CMK (cell line): Measurements from ENCODE around the gene PMM2.
"Not testable (repeated sequence)": the region's sequence is repeated elsewhere in the genome, so short reads cannot be mapped to it uniquely, and the experiment has no call there.

ENCODE experiments used
- DNase-seq: peaks from one replicate; pipeline ENCODE4 v3.0.0-alpha.2; 2010; ENCODE audit warnings: low read depth

PMM2 gene

DNA sequence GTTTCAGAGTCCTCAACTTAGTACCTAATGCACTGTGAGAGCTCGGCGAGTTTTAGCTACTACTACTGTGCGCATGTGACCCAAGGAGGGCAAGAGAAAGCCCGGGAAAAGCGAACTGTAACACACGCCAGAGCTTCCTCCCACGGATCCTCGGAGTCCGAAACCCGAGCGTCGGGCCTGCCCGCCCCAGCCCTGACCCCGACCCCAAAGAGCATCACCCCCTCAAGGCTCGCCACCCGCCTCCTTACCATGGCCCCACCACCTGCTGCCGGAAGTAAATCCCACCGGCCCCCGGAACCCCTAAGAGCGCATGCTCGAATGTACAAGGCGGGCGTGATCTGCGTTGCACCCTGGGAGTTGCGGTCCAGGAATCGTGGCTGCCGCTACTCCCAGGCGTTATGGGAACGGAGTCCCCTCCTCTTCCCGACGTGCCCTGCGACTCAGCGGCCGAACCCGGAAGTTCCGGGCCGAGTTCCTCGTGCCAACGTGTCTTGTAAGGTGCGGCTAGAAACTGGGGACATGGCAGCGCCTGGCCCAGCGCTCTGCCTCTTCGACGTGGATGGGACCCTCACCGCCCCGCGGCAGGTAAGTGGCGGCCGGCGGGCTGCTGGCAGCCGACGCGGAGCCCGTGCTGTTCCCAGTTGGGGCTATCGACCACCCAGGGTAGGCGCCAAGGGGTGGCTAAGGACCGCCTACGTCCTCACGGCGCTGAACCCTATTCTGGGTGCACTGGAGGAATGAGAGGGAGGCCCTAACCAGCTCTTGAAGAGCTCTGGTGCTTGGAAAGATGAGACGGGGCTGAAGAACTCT lies at the start of gene PMM2, which contains the start of gene TMEM186:
Gene PMM2 (plus strand): TSS at position 476 of the 810 bp plus-strand sequence. CDS start 44 bp downstream, at position 520.
Gene TMEM186 (minus strand): TSS at position 276 of the 810 bp plus-strand sequence. CDS start 25 bp downstream, at position 251.
- DNase-seq: peak; percentile 90

GRCh38 chr16:8748944-8749343 lies 48.7 kb upstream of the PMM2 start:
- DNase-seq: not testable (repeated sequence)

DNA sequence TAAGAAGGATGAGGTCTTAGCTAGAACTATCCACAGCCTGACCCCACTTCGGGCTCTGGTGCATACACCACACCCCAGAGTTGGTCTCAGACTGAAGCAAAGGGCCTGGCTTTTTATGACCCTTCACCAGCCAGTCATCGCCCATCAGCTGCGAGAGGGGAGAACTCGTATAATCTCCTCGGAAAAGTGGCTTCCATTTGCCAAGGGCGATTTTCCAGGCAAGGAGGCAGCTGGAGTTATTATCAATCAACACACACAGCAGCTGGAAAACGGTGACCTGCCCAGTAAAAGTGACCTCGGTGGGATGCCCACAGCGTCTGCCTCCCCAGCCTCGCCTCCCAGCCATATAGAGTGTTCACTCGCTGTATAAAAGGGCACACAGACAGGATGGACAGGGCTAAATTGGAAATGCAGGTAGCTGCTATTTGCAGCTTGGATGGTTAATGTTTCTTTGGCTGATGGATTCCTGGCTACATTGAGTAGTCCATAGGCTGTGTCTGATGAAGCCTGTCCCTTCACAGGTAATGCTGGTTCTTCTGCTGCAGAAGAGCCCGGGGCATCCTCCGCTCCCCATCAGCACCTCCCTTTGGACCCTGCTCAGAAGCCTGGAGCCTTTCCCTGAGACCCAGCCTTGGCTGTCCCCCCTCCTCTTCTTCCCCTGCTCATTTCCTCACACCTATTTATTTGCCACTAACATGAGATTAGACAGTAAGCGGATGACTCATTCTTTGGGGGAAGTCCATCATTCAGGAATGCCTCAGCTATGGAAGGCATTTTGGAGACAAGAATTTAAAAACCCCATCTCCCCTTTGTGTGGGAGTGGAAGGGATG lies 45.9 kb upstream of the PMM2 start:
- no peak for DNase-seq

GRCh38 chr16:8752706-8753105 lies 44.9 kb upstream of the PMM2 start:
- no peak for DNase-seq

DNA sequence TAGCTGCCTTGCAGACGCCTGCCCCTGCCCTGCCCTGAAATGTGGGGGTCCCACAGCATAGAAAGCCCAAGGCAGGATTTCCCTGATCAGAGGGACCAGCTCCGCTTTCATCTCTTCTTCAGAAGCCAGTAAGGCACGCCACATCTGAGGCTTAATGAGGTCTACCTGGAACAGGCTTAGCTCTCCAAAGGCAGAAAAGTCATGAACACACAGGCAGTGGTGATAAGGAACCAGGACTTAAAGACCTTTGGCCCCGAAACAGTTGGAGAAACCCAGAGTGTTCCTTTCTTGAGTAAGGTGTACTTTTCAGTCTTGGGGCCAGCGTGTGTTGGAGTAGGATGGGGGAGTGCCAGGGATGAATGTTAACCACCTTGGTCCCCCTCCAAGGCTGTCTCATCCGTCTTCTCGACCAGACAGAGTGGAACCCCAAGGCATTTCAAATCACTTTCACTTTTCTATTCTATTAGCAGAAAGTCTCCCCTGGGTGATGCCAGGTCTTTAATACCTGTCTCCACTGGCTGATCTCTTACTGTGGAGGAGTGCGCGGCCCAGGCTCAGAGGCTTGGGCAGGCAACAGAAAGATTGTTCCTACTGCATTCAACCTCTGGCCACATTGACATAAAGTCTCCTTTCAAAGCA lies 44.1 kb upstream of the PMM2 start:
- no peak for DNase-seq

DNA sequence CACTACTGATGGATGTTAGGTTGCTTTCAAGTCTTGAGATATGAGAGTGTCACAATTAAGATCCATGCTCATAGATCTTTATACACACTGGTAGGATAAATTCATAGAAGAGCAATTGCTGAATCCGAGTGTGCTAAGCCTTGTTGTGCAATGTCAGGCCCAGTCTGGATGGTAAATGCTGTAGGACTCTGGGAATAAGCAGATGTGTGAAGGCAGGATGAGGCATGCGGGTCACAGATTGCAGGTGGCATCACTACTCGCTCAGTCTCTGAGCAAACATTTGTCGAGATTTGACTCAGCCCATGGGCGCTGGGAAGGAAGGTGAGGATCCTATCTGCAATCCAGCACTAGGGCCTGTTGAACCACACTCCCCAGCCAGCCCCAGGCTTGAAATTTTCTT lies 40.9 kb upstream of the PMM2 start:
- DNase-seq: no peak

- no peak for DNase-seq
Measured at GRCh38 chr16:8758022-8758421, 39.6 kb upstream of the PMM2 start.

- no peak for DNase-seq
Measured at GRCh38 chr16:8760021-8760420, 37.6 kb upstream of the PMM2 start.

DNA sequence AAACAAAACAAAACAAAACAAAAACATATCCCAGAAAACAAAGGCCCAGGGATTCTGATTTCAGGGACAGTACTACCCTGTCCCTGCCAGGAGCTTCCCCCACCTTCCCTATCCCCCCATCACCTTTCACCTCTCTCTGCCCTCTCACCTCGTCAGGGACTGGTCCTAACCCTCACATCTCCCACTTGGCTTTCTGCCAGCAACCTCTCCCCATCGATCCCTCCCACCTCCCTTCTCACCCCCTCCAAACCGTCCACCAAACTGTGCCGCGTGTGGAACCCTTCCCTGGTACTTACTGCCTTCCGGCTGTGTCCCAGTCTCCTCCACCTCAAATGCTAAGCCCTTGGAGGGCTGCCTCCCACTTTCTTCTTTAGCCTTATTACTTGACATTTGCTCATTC lies 36.6 kb upstream of the PMM2 start:
- no peak for DNase-seq

DNA sequence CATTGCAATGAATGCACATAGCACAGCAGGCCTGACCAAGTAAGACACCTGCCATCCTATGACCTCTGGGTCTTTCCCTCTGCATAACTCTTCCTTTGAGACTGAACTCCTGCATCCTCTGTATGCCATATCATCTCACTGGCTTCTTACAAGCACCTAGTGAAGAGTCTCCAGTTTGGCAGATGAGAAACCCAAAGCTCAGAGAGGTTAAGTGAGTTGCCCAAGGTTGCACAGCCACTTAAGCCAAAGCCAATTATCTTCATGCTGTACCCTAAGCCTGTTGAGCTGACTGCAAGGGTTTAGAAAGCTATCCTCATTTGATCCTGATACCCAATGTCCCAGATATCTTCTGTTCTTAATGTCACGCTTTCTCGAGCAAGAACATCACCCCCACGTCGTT lies 35.4 kb upstream of the PMM2 start:
- DNase-seq: no peak

DNA sequence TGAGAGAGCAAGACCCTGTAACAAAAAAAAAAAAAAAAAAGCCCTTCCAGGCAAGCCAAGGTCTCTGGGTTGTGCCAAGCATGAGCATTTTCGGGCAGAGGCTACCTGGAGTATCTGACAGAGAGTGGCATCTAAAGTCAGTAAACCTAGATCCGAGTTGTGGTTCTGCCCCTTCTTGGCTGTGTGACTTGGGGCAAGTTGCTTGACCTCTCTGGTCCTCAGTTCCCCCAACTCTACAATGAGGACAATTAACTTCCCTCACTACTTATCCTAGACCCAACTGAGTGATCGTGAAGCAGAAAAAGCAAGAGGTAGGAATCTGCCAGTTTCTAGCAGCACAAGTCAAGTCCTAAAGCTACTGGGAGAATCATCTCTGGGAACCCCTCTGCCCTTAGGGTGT lies 34.6 kb upstream of the PMM2 start:
- DNase-seq: no peak

DNA sequence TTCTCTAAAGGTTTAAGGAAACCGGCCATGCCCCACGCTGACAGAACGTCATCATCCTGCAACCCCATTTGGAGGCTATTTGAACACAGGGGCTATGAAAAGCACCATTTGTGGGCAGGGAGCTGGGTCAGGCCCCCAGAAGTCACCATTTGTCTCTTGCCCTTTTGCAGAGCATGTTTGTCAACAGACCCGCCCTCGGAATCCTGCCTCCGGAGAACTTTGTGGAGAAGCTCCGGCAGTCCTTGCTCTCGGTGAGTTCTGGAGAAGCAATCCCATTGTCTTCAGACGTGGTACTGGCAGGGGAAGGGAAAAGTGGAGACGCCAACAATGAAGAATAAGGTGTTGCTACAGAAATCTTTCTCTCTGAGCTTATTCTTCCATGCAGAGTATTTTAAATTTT lies 33.7 kb upstream of the PMM2 start:
- DNase-seq: no peak

- DNase-seq: no peak
Measured at GRCh38 chr16:8764525-8765250, 33.0 kb upstream of the PMM2 start.

- DNase-seq: no peak
Measured at GRCh38 chr16:8767176-8767575, 30.5 kb upstream of the PMM2 start.

- no peak for DNase-seq
Measured at GRCh38 chr16:8768283-8768682, 29.4 kb upstream of the PMM2 start.

DNA sequence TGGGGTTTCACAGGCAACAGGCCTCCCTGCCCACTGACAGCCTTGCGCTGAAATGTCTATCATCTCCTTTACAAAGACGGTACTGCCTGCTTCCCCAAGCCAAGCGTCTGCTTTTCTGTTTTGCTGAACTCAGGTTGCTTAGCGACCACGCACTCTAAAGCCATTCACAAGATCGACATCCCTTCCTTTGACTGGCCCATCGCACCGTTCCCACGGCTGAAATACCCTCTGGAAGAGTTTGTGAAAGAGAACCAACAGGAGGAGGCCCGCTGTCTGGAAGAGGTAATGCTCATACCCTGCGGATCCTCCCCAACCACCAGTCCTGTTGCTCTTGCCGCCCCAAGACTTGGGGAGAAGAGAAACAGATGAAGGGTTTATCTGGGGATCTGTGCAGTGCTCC lies 28.9 kb upstream of the PMM2 start:
- DNase-seq: no peak

GRCh38 chr16:8773537-8773936 lies 24.1 kb upstream of the PMM2 start:
- no peak for DNase-seq

GRCh38 chr16:8774208-8774607 lies 23.4 kb upstream of the PMM2 start:
- no peak for DNase-seq

GRCh38 chr16:8775359-8775758 lies 22.3 kb upstream of the PMM2 start:
- DNase-seq: no peak

DNA sequence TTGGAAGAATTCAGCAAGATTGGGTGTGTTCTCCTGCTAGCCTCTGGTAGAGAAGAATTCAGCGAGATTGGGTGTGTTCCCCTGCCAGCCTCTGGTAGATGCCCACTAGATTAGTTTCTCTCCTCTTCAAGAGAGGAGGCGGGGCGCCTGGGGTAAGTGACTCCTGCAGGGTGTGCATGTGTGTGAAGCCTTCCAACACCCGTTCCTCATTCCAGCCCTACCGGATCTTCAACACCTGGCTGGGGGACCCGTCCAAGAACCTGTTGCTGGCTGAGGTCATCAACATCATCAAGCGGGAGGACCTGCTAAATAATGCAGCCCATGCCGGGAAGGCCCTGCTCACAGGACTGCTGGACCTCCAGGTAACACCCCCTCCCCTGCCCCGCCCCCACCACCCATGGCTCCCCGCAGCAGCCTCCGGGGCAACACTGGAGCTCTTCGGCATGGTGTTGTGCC lies 21.5 kb upstream of the PMM2 start:
- DNase-seq: no peak

GRCh38 chr16:8777217-8777616 lies 20.4 kb upstream of the PMM2 start:
- no peak for DNase-seq

DNA sequence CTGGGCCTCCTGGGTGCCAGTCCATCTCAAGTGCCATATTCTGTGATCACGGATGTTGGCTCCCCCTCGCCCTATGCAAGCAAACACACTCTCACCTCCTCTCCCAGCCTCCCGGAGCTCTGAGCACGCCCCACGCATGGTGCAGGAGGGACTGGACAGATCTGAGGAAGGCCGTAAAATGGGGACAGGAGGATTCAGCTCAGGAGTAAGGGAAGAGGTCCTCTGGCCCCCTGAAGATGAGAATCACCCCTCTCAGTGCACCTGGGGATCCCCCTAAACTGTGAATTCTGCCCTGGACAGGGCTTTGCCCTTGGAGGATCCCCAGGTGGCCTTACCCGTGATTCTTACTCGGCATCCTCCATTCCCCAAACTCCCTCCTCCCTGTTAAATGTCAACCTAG lies 15.8 kb upstream of the PMM2 start:
- DNase-seq: no peak
